HCT116 (cell line): ENCODE results near the gene RAD9A. TPM values are rescaled to one million over a fixed set of nuclear protein-coding genes. Genes with fewer than 3 reads are reported as not detected.
A peak's percentile ranks its signal among the peaks of the same experiment; 100 is the strongest.

Experiments
- ATAC-seq: fragments of 200-7000 bp; cut with Tn5 transposase; 2 replicates; pipeline ENCODE4 v1.9.1; 2020; ENCODE audit warnings: mild to moderate bottlenecking, moderate library complexity
- BruUV-seq: library from RNA; stranded (reverse); fragments of 400-500 nt; replicated peaks from 2 replicates; lab custom pipeline; 2021; lab: Mats Ljungman, UMichigan
- CTCF ChIA-PET: fragments of 300-600 bp; sonication (Branson Sonifier 250); formaldehyde crosslinking; loops from one replicate; lab custom pipeline; 2021; ENCODE audit warnings: antibody characterized with exemption; lab: Charles Lee
- POLR2A ChIA-PET: fragments of 300-600, 350-600 bp; sonication (Branson Sonifier 250); formaldehyde crosslinking; loops from one replicate; lab custom pipeline; 2021; ENCODE audit warnings: antibody characterized with exemption; lab: Charles Lee
- RAD21 ChIA-PET, 2 experiments: fragments of 300-600 bp; sonication (Branson Sonifier 250); formaldehyde crosslinking; loops; one replicate each; lab custom pipeline; 2023; ENCODE audit warnings: low total read pairs in 2 of 2; ENCODE audit not compliant: uncharacterized antibody in 2 of 2, unreplicated experiment in 2 of 2, low non-redundant PET in 1 of 2; lab: Charles Lee
- DNase-seq: peaks from one replicate; pipeline ENCODE4 v3.0.0-alpha.2; 2010; ENCODE audit warnings: low read depth, low spot score
- H2AFZ ChIP-seq: fragments of 200-600 bp; shearing (Covaris generic), sonication (generic); 2 replicates; pipeline ENCODE4 v1.6.1; 2017; ENCODE audit warnings: low read depth, mixed run types, mixed read lengths, antibody characterized with exemption, low read length; ENCODE audit not compliant: poor library complexity, severe bottlenecking
- H3K27ac ChIP-seq: 2 replicates; pipeline ENCODE4 v1.5.1; 2012; ENCODE audit warnings: low read depth, low read length
- H3K27me3 ChIP-seq: fragments of 200-600 bp; sonication (generic); 2 replicates; pipeline ENCODE4 v1.6.1; 2016; ENCODE audit warnings: mixed run types, low read length, mixed read lengths; ENCODE audit not compliant: insufficient read depth
- H3K36me3 ChIP-seq, 2 experiments: fragments of 200-500 bp in 1 of 2; fragments of 200-600 bp in 1 of 2; sonication (Bioruptor generic) in 1 of 2; sonication (generic) in 1 of 2; 2 replicates each; pipeline versions ENCODE4 v1.5.1 to v1.6.1; 2014 to 2016; ENCODE audit warnings: low read length in 2 of 2, inconsistent platforms in 1 of 2, mixed read lengths in 1 of 2, mixed run types in 1 of 2; ENCODE audit not compliant: insufficient read depth in 2 of 2, control insufficient read depth in 1 of 2
- H3K4me1 ChIP-seq, 2 experiments: fragments of 200-600 bp in 1 of 2; sonication (generic) in 1 of 2; 2 replicates each; pipeline versions ENCODE4 v1.5.1 to v1.6.1; 2012 to 2017; ENCODE audit warnings: low read length in 2 of 2, inconsistent platforms in 1 of 2, mild to moderate bottlenecking in 1 of 2, mixed read lengths in 1 of 2, mixed run types in 1 of 2, moderate library complexity in 1 of 2; ENCODE audit not compliant: insufficient read depth in 2 of 2, control insufficient read depth in 1 of 2
- H3K4me2 ChIP-seq: fragments of 200-600 bp; sonication (generic); 2 replicates; pipeline ENCODE4 v1.6.1; 2017; ENCODE audit warnings: mixed run types, low read length, mixed read lengths
- H3K4me3 ChIP-seq, 2 experiments: fragments of 200-600 bp in 1 of 2; sonication (generic) in 1 of 2; replicated peaks in 1 of 2; 2 replicates each; pipeline ENCODE4 v1.5.1; 2011 to 2016; ENCODE audit warnings: low read length in 2 of 2, control low read depth in 1 of 2, low read depth in 1 of 2, mild to moderate bottlenecking in 1 of 2, mixed read lengths in 1 of 2, mixed run types in 1 of 2
- H3K79me2 ChIP-seq: fragments of 200-600 bp; sonication (generic); 2 replicates; pipeline ENCODE4 v1.6.1; 2017; ENCODE audit warnings: mild to moderate bottlenecking, mixed run types, low read length, moderate library complexity, mixed read lengths; ENCODE audit not compliant: insufficient read depth
- H3K9ac ChIP-seq: fragments of 200-600 bp; sonication (generic); 2 replicates; pipeline ENCODE4 v1.6.1; 2016; ENCODE audit warnings: low read length, mixed read lengths
- H3K9me2 ChIP-seq: fragments of 200-600 bp; sonication (generic), shearing (Covaris generic); 2 replicates; pipeline ENCODE4 v1.6.1; 2017; ENCODE audit warnings: mixed run types, mild to moderate bottlenecking, moderate library complexity; ENCODE audit not compliant: insufficient read depth
- H3K9me3 ChIP-seq, 2 experiments: fragments of 200-500 bp in 1 of 2; fragments of 200-600 bp in 1 of 2; sonication (Bioruptor generic) in 1 of 2; sonication (generic) in 1 of 2; 2 replicates each; pipeline ENCODE4 v1.6.1; 2014 to 2017; ENCODE audit warnings: low read length in 2 of 2, mixed read lengths in 2 of 2, inconsistent platforms in 1 of 2, low read depth in 1 of 2, mild to moderate bottlenecking in 1 of 2, mixed run types in 1 of 2, moderate library complexity in 1 of 2; ENCODE audit not compliant: control insufficient read depth in 1 of 2, insufficient read depth in 1 of 2
- H4K20me1 ChIP-seq: fragments of 200-600 bp; sonication (generic), shearing (Covaris generic); 2 replicates; pipeline ENCODE4 v1.6.1; 2017; ENCODE audit warnings: mixed run types, mild to moderate bottlenecking, moderate library complexity; ENCODE audit not compliant: insufficient read depth
- EZH2 ChIP-seq: fragments of 200-600 bp; sonication (generic); IDR thresholded peaks from 2 replicates; pipeline ENCODE4 v1.6.1; 2017; ENCODE audit warnings: antibody characterized with exemption, mixed run types
- EZH2phosphoT487 ChIP-seq: fragments of 200-600 bp; IDR thresholded peaks from 2 replicates; pipeline ENCODE4 v1.6.1; 2018; ENCODE audit warnings: antibody characterized with exemption, borderline replicate concordance
- FOSL1 ChIP-seq: IDR thresholded peaks from 2 replicates; pipeline ENCODE4 v1.6.1; 2012; ENCODE audit warnings: low read depth
- JUND ChIP-seq: IDR thresholded peaks from 2 replicates; pipeline ENCODE4 v1.6.1; 2012
- POLR2A ChIP-seq: IDR thresholded peaks from 2 replicates; pipeline ENCODE4 v1.7.0; 2011; ENCODE audit warnings: borderline replicate concordance; ENCODE audit not compliant: insufficient read depth, insufficient read length; ENCODE audit errors: extremely low read depth
- SP1 ChIP-seq: IDR thresholded peaks from 2 replicates; pipeline ENCODE4 v1.6.1; 2012; ENCODE audit warnings: low read depth
- SRF ChIP-seq: IDR thresholded peaks from 2 replicates; pipeline ENCODE4 v1.6.1; 2012; ENCODE audit warnings: low read depth
- intact Hi-C: fragments of 100-400 bp; cut with micrococcal nuclease; formaldehyde crosslinking; loops from 2 replicates; pipeline ENCODE4 v1.10.0; 2022
- total RNA-seq: library from RNA; stranded (reverse); gene quantifications from one replicate; pipeline ENCODE4 v1.2.1, GENCODE V29; 2021; ENCODE audit not compliant: unreplicated experiment
- TF ChIP-seq, protein P1 (sequence below): IDR thresholded peaks from 2 replicates; pipeline ENCODE4 v1.6.1; 2012; ENCODE audit warnings: low read depth
- TF ChIP-seq, protein P2 (sequence below), 3 experiments: fragments of 200-600 bp in 1 of 3; sonication (generic) in 1 of 3; IDR thresholded peaks in 2 of 3; conservative IDR thresholded peaks in 1 of 3; 2 replicates each; pipeline ENCODE4 v1.5.1; 2012 to 2017; ENCODE audit warnings: low read depth in 2 of 3, low read length in 2 of 3, antibody characterized with exemption in 1 of 3, borderline replicate concordance in 1 of 3, control low read depth in 1 of 3, mild to moderate bottlenecking in 1 of 3, mixed read lengths in 1 of 3, mixed run types in 1 of 3, moderate library complexity in 1 of 3; ENCODE audit not compliant: insufficient read depth in 1 of 3
- TF ChIP-seq, protein P3 (sequence below): IDR thresholded peaks from 2 replicates; pipeline ENCODE4 v1.6.1; 2011; ENCODE audit warnings: mild to moderate bottlenecking, low read length, moderate library complexity; ENCODE audit not compliant: insufficient replicate concordance; ENCODE audit errors: extremely low read depth

RAD9A gene
- total RNA-seq, 1 experiment from 2014 or later: 49.8 TPM

DNA sequence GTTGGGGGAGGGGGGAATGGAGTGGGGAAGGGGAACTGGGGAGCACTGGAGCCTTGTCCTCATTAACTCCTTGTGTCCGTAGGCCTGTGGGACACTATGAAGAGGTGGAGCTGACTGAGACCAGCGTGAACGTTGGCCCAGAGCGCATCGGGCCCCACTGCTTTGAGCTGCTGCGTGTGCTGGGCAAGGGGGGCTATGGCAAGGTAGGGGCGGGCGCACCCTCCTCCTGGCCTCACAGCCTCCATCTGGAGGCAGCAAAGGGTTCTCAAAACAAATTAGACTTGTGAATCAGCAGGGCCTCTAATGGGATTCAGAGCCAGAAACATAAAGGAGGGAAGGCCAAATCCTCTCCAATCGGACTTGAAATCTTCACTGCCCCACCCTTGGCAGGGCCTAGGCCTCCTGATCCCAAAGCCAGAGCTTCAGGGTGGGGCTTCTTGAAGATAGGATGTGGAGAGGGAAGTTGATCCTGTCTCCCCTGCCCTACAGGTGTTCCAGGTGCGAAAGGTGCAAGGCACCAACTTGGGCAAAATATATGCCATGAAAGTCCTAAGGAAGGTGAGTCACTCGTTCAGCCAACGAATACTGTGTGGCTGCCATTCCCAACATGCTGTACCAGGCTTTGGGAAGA lies 37.4 kb downstream of the RAD9A start:
- Histone ChIP-seq H3K79me2 (peaks cover 27% of the 10 kb centered on the region), H3K27me3 (no peaks in the 10 kb centered on the region), H3K36me3 (peaks cover 10 to 17% of the 10 kb centered on the region in 2 experiments; a peak in 3 of 4 replicates), H3K4me1 (peaks cover 11 to 12% of the 10 kb centered on the region in 2 experiments), H3K4me2 (peak overlapping the region; percentile 95), H3K9me3 (no peaks in the 10 kb centered on the region), H3K9me2 (no peaks in the 10 kb centered on the region), H3K9ac (peak overlapping the region; percentile 92), H2AFZ (no peak overlapping the region), H4K20me1 (no peaks in the 10 kb centered on the region), H3K4me3 (peak overlapping the region; percentile 91 to 98), H3K27ac (peak overlapping the region; percentile 71)
- ChIA-PET CTCF (no interaction called here), POLR2A (interaction anchor here (1.4 to 1.7 kb wide), 2 partner anchors 10 to 154 kb away, joined by 3 read pairs; partner anchors contain the start of gene GSTP1), RAD21 (interaction anchor here in 1 of 2 experiments (0.6 kb wide), 1 partner anchor 335 kb away, joined by 4 read pairs; no protein-coding TSS in a partner anchor)
- intact Hi-C loops: loop anchor here (2.0 to 5.0 kb wide), 2 partner anchors 36 to 78 kb away; partner anchors contain the start of genes CDK2AP2 and PITPNM1
- DNase-seq: no peak
- peak; percentile 16; the same call in 1 of the 2 replicates for ATAC-seq
- TSS peak; percentile 53 for BruUV-seq
- no peak for TF ChIP-seq JUND
- TF ChIP-seq, protein P1, sequence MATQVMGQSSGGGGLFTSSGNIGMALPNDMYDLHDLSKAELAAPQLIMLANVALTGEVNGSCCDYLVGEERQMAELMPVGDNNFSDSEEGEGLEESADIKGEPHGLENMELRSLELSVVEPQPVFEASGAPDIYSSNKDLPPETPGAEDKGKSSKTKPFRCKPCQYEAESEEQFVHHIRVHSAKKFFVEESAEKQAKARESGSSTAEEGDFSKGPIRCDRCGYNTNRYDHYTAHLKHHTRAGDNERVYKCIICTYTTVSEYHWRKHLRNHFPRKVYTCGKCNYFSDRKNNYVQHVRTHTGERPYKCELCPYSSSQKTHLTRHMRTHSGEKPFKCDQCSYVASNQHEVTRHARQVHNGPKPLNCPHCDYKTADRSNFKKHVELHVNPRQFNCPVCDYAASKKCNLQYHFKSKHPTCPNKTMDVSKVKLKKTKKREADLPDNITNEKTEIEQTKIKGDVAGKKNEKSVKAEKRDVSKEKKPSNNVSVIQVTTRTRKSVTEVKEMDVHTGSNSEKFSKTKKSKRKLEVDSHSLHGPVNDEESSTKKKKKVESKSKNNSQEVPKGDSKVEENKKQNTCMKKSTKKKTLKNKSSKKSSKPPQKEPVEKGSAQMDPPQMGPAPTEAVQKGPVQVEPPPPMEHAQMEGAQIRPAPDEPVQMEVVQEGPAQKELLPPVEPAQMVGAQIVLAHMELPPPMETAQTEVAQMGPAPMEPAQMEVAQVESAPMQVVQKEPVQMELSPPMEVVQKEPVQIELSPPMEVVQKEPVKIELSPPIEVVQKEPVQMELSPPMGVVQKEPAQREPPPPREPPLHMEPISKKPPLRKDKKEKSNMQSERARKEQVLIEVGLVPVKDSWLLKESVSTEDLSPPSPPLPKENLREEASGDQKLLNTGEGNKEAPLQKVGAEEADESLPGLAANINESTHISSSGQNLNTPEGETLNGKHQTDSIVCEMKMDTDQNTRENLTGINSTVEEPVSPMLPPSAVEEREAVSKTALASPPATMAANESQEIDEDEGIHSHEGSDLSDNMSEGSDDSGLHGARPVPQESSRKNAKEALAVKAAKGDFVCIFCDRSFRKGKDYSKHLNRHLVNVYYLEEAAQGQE: no peak

DNA sequence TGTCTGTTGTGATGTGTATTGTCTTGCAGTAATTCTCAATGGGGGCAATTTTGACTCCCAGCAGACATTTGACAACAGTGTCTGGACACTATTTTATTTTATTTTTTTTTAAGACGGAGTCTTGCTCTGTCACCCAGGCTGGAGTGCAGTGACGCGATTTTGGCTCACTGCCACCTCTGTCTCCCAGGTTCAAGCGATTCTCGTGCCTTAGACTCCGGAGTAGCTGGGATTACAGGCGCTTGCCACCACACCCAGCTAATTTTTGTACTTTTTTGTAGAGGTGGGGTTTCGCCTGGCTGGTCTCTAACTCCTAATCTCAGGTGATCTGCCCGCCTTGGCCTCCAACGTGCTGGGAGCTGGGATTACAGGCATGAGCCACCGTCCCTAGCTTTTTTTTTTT lies 37.9 kb downstream of the RAD9A start:
- peak overlapping the region; percentile 95 for H3K4me2 ChIP-seq
- no peaks in the 10 kb centered on the region for H4K20me1 ChIP-seq
- peaks cover 11 to 12% of the 10 kb centered on the region in 2 experiments for H3K4me1 ChIP-seq
- CTCF ChIA-PET: no interaction called here
- H3K27ac ChIP-seq: peak overlapping the region; percentile 71
- ATAC-seq: no peak
- H3K4me3 ChIP-seq: peak overlapping the region; percentile 91 to 98; a peak in 3 of 4 replicates
- no peaks in the 10 kb centered on the region for H3K27me3 ChIP-seq
- H3K9ac ChIP-seq: peak overlapping the region; percentile 92
- H3K79me2 ChIP-seq: peaks cover 27% of the 10 kb centered on the region
- H3K36me3 ChIP-seq: peaks cover 10 to 17% of the 10 kb centered on the region in 2 experiments; a peak in 3 of 4 replicates
- no peak for DNase-seq
- RAD21 ChIA-PET: no interaction called here
- BruUV-seq: no TSS peak
- no peaks in the 10 kb centered on the region for H3K9me3 ChIP-seq
- POLR2A ChIA-PET: no interaction called here
- intact Hi-C loops: loop anchor here (2.0 to 5.0 kb wide), 2 partner anchors 35 to 78 kb away; partner anchors contain the start of genes CDK2AP2 and PITPNM1
- H2AFZ ChIP-seq: no peak overlapping the region
- no peaks in the 10 kb centered on the region for H3K9me2 ChIP-seq
- TF ChIP-seq, protein P2, sequence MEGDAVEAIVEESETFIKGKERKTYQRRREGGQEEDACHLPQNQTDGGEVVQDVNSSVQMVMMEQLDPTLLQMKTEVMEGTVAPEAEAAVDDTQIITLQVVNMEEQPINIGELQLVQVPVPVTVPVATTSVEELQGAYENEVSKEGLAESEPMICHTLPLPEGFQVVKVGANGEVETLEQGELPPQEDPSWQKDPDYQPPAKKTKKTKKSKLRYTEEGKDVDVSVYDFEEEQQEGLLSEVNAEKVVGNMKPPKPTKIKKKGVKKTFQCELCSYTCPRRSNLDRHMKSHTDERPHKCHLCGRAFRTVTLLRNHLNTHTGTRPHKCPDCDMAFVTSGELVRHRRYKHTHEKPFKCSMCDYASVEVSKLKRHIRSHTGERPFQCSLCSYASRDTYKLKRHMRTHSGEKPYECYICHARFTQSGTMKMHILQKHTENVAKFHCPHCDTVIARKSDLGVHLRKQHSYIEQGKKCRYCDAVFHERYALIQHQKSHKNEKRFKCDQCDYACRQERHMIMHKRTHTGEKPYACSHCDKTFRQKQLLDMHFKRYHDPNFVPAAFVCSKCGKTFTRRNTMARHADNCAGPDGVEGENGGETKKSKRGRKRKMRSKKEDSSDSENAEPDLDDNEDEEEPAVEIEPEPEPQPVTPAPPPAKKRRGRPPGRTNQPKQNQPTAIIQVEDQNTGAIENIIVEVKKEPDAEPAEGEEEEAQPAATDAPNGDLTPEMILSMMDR (IDR thresholded peaks at IDR 0.05 in 2 of 3, conservative IDR thresholded peaks at IDR 0.05 in 1 of 3; ENCODE audit: borderline replicate concordance in 1 of 3, insufficient read depth in 1 of 3, low read depth in 2 of 3, low read length in 2 of 3): no peak
- TF ChIP-seq SP1: no peak
- TF ChIP-seq FOSL1: no peak
- TF ChIP-seq SRF: no peak
- TF ChIP-seq POLR2A: no peak
- no peak for TF ChIP-seq EZH2
- TF ChIP-seq, protein P3, sequence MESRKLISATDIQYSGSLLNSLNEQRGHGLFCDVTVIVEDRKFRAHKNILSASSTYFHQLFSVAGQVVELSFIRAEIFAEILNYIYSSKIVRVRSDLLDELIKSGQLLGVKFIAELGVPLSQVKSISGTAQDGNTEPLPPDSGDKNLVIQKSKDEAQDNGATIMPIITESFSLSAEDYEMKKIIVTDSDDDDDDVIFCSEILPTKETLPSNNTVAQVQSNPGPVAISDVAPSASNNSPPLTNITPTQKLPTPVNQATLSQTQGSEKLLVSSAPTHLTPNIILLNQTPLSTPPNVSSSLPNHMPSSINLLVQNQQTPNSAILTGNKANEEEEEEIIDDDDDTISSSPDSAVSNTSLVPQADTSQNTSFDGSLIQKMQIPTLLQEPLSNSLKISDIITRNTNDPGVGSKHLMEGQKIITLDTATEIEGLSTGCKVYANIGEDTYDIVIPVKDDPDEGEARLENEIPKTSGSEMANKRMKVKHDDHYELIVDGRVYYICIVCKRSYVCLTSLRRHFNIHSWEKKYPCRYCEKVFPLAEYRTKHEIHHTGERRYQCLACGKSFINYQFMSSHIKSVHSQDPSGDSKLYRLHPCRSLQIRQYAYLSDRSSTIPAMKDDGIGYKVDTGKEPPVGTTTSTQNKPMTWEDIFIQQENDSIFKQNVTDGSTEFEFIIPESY: no peak
- no peak for TF ChIP-seq EZH2phosphoT487
